PC-9 (cell line): Measurements from ENCODE around the gene PALM. TPM values are rescaled to one million over a fixed set of nuclear protein-coding genes. Genes with fewer than 3 reads are reported as not detected.

ENCODE experiments used
- BruUV-seq: library from RNA; stranded (reverse); fragments of 400-500 nt; replicated peaks from 2 replicates; lab custom pipeline; 2021; lab: Mats Ljungman, UMichigan
- CTCF ChIA-PET: fragments of 300-600 bp; sonication (Branson Sonifier 250); formaldehyde crosslinking; loops from one replicate; lab custom pipeline; 2022; ENCODE audit warnings: antibody characterized with exemption; lab: Charles Lee
- POLR2A ChIA-PET: fragments of 300-600 bp; sonication (Branson Sonifier 250); formaldehyde crosslinking; loops from one replicate; lab custom pipeline; 2022; ENCODE audit warnings: antibody characterized with exemption; ENCODE audit not compliant: unreplicated experiment; lab: Charles Lee
- DNase-seq, 2 experiments: peaks; one replicate each; pipeline versions ENCODE4 v3.0.0 to v3.0.0-alpha.2; 2015 to 2022; ENCODE audit warnings: mixed read lengths in 1 of 2
- H2AFZ ChIP-seq: fragments of 200-600 bp; sonication (generic); 2 replicates; pipeline ENCODE4 v1.8.1; 2017; ENCODE audit warnings: antibody characterized with exemption
- H3F3A ChIP-seq: fragments of 200-600 bp; sonication (generic); 2 replicates; pipeline ENCODE4 v1.8.1; 2017; ENCODE audit warnings: antibody characterized with exemption, mild to moderate bottlenecking, low read depth; ENCODE audit not compliant: insufficient read depth
- H3K27ac ChIP-seq: fragments of 200-600 bp; sonication (generic); 2 replicates; pipeline ENCODE4 v1.6.1; 2016; ENCODE audit warnings: mixed run types
- H3K27me3 ChIP-seq: fragments of 200-600 bp; sonication (generic); 2 replicates; pipeline ENCODE4 v1.6.1; 2016; ENCODE audit warnings: low read depth, mixed run types; ENCODE audit not compliant: insufficient read depth
- H3K36me3 ChIP-seq: fragments of 200-600 bp; sonication (generic); 2 replicates; pipeline ENCODE4 v1.6.1; 2016; ENCODE audit warnings: low read depth, mixed run types
- H3K4me1 ChIP-seq: fragments of 200-600 bp; sonication (generic); replicated peaks from 2 replicates; pipeline ENCODE4 v1.6.1; 2016; ENCODE audit warnings: mixed run types; ENCODE audit not compliant: insufficient read depth
- H3K4me2 ChIP-seq: fragments of 200-600 bp; sonication (generic); 2 replicates; pipeline ENCODE4 v1.6.1; 2017; ENCODE audit warnings: mixed run types
- H3K4me3 ChIP-seq: fragments of 200-600 bp; sonication (generic); 2 replicates; pipeline ENCODE4 v1.6.1; 2016; ENCODE audit warnings: mixed run types
- H3K79me2 ChIP-seq: fragments of 200-600 bp; sonication (generic); 2 replicates; pipeline ENCODE4 v1.6.1; 2017; ENCODE audit warnings: low read depth, mixed run types
- H3K9me2 ChIP-seq: fragments of 200-600 bp; sonication (generic); 2 replicates; pipeline ENCODE4 v1.8.1; 2017; ENCODE audit warnings: mild to moderate bottlenecking; ENCODE audit not compliant: insufficient read depth
- H3K9me3 ChIP-seq: fragments of 200-600 bp; sonication (generic); 2 replicates; pipeline ENCODE4 v1.8.1; 2016; ENCODE audit warnings: low read depth; ENCODE audit not compliant: insufficient read depth
- H4K20me1 ChIP-seq: fragments of 200-600 bp; sonication (generic); 2 replicates; pipeline ENCODE4 v1.8.1; 2017; ENCODE audit not compliant: insufficient read depth
- CTCF ChIP-seq: fragments of 200-600 bp; sonication (generic); conservative IDR thresholded peaks from 2 replicates; pipeline ENCODE4 v1.6.1; 2017; ENCODE audit warnings: mixed run types, antibody characterized with exemption, mild to moderate bottlenecking, moderate library complexity
- EZH2 ChIP-seq: fragments of 200-600 bp; sonication (generic); IDR thresholded peaks from 2 replicates; pipeline ENCODE4 v1.8.0; 2017; ENCODE audit warnings: antibody characterized with exemption, low read depth
- intact Hi-C: fragments of 100-400 bp; cut with micrococcal nuclease; formaldehyde crosslinking; loops from one replicate; pipeline ENCODE4 v1.10.0; 2022; ENCODE audit not compliant: unreplicated experiment
- total RNA-seq: library from RNA; stranded (reverse); gene quantifications from 2 replicates; pipeline ENCODE4 v1.2.3, GENCODE V29; 2021

The PALM gene
- total RNA-seq, 1 experiment from 2014 or later, result 1.8 TPM

GRCh38 chr19:757811-758668 is 49.3 kb downstream of the PALM start:
- peaks cover 9% of the 10 kb centered on the region; the same call in 1 of the 2 replicates for H3K36me3 ChIP-seq
- CTCF ChIA-PET, result no interaction called here
- no TSS peak for BruUV-seq

GRCh38 chr19:763181-763580 is 54.4 kb downstream of the PALM start:
- Histone ChIP-seq H3K9me3 (no peaks in the 10 kb centered on the region), H3K4me3 (no peak overlapping the region), H3K4me2 (no peak overlapping the region), H3K36me3 (peaks cover 8% of the 10 kb centered on the region; the same call in 1 of the 2 replicates), H3K9me2 (no peaks in the 10 kb centered on the region), H3K4me1 (no peaks in the 10 kb centered on the region), H3F3A (peaks cover 27% of the 10 kb centered on the region; the same call in 1 of the 2 replicates), H3K27me3 (no peaks in the 10 kb centered on the region), H3K27ac (no peak overlapping the region), H3K79me2 (0 out of 2 replicates have a peak, but pooled peaks cover 9% of the 10 kb centered on the region), H2AFZ (no peak overlapping the region), H4K20me1 (peaks cover 24% of the 10 kb centered on the region)
- ChIA-PET POLR2A (interaction anchor here (0.6 kb wide), 1 partner anchor 86 kb away, joined by 4 read pairs; no protein-coding TSS in a partner anchor), CTCF (interaction anchor here (0.6 kb wide), 1 partner anchor 69 kb away, joined by 4 read pairs; no protein-coding TSS in a partner anchor)
- no TSS peak for BruUV-seq
- TF ChIP-seq EZH2, result no peak
- TF ChIP-seq CTCF, result no peak
- intact Hi-C loops, result no loop called here
- no peak for DNase-seq

More at GRCh38 chr19:757811-758668, 49.3 kb downstream of the PALM start:
- H4K20me1 ChIP-seq, result peaks cover 44% of the 10 kb centered on the region
- no peaks in the 10 kb centered on the region for H3K9me3 ChIP-seq
- no peak overlapping the region for H3K27ac ChIP-seq
- peaks cover 24% of the 10 kb centered on the region for H3F3A ChIP-seq
- H3K9me2 ChIP-seq, result no peaks in the 10 kb centered on the region
- peaks cover 14% of the 10 kb centered on the region for H3K4me1 ChIP-seq
- DNase-seq, result no peak
- H3K79me2 ChIP-seq, result peaks cover 55% of the 10 kb centered on the region
- POLR2A ChIA-PET, result no interaction called here
- H3K27me3 ChIP-seq, result no peaks in the 10 kb centered on the region
- intact Hi-C loops, result no loop called here
- H3K4me2 ChIP-seq, result no peak overlapping the region
- no peak overlapping the region for H2AFZ ChIP-seq
- TF ChIP-seq EZH2 (no peak), CTCF (no peak)
- no peak overlapping the region for H3K4me3 ChIP-seq

- no peak for DNase-seq
- Histone ChIP-seq H4K20me1 (peaks cover 17% of the 10 kb centered on the region), H3K36me3 (peaks cover 8% of the 10 kb centered on the region; the same call in 1 of the 2 replicates), H3K79me2 (0 out of 2 replicates have a peak, but pooled peaks cover 3% of the 10 kb centered on the region), H3F3A (peaks cover 32% of the 10 kb centered on the region; the same call in 1 of the 2 replicates), H3K4me2 (no peak overlapping the region), H3K4me1 (no peaks in the 10 kb centered on the region), H3K4me3 (no peak overlapping the region), H2AFZ (no peak overlapping the region), H3K27ac (no peak overlapping the region), H3K9me3 (no peaks in the 10 kb centered on the region), H3K27me3 (no peaks in the 10 kb centered on the region), H3K9me2 (no peaks in the 10 kb centered on the region)
- TSS peak; percentile 15 for BruUV-seq
- TF ChIP-seq EZH2, result no peak
- no peak for TF ChIP-seq CTCF
- intact Hi-C loops, result no loop called here
- CTCF ChIA-PET, result no interaction called here
- POLR2A ChIA-PET, result no interaction called here
These were observed 55.1 kb downstream of the PALM start for GRCh38 chr19:763869-764268.
